ENCODE results near the gene CDC42BPA. TPM values are rescaled to one million over a fixed set of nuclear protein-coding genes. Genes with fewer than 3 reads are reported as not detected.

The CDC42BPA gene
- total and polyA plus RNA-seq, 4 experiments from 2014 or later = 0.49 to 0.72 TPM; not detected in 2

DNA sequence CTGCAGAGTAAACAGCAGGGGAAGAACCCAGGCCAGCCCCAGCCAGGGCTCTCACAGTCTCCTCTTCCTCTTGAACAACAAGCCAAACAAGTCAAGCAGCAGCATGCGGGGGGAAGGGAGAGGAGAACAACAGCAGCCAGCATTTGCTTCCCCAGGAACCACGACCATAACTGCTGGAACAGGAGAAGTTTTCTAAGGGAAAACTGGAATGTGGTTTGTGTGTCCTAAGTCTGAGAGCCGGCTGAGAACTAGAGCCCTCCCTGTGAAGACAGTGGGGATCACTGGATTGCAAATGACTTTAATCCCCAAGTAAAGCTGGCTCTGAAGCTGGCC is 330.0 kb downstream of the CDC42BPA start:
- Histone ChIP-seq H3K4me1 (ENCODE audit: insufficient read depth, low read length) (peaks cover 18% of the 10 kb centered on the region), H3K27me3 (ENCODE audit: insufficient read depth, low read length) (no peaks in the 10 kb centered on the region), H3K27ac (ENCODE audit: low read depth, low read length) (no peak overlapping the region), H3K4me3 (ENCODE audit: low read length in 2 of 2) (no peak overlapping the region), H3K36me3 (ENCODE audit: insufficient read depth, low read length) (peaks cover 8% of the 10 kb centered on the region), H3K9me3 (ENCODE audit: control insufficient read depth in 1 of 2, low read length in 2 of 2) (no peaks in the 10 kb centered on the region)
- ChIA-PET CTCF (ENCODE audit: partially characterized antibody) (no interaction called here), POLR2A (ENCODE audit: partially characterized antibody) (interaction anchor here (1.0 kb wide), 1 partner anchor 49 kb away, joined by 4 read pairs; no protein-coding TSS in a partner anchor)
- peaks cover 11 to 24% (median 18%) of the 10 kb centered on the region in 4 donors for H3K4me1 Mint-ChIP-seq
- H3K4me3 Mint-ChIP-seq = no peak overlapping the region
- intact Hi-C loops (cut with micrococcal nuclease) = no loop called here
- no peaks in the 10 kb centered on the region for H3K27me3 Mint-ChIP-seq
- peak overlapping the region in 4 of 7 donors; percentile 29 to 80 (median 68) for H3K27ac Mint-ChIP-seq
- no peaks in the 10 kb centered on the region for H3K9me3 Mint-ChIP-seq
- DNase-seq = no peak
- H3K36me3 Mint-ChIP-seq = peaks cover 20 to 36% of the 10 kb centered on the region in 2 donors

DNA sequence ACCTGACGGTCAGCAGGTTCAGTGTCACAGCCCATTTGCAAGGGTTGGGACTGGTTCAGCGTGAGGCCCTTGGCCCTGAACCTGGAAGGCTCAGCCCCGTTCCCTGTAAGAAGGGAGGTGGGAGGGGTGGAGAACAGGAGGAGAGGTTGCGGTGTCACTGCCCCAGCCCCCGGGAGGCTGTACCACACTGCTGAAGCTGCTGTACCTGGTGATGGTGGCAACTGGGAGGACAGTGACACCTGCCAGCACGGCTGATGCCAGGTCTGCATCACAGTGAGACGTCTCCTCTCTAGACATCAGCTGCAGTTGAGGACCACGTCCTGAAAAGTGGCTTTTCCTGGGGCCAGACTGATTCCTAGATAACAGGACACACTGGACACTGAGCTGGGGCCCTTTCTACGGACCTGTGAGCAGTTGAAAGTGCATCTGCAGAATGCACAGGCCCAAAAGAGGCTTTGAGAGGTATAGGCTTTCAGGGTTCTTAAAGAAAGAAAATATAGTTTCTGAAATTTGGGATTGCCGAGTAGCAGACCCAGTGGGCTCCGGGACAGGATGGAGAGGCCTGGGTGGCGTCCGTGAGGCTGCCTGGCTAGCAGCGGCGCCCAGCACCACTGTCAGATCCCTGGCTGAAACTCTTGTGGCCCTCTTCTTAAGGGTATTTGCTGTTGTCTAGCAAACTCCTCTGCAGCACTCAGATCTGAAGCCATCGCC is 330.5 kb downstream of the CDC42BPA start:
- ChIA-PET POLR2A (ENCODE audit: partially characterized antibody) (interaction anchor here (1.0 kb wide), 1 partner anchor 49 kb away, joined by 4 read pairs; no protein-coding TSS in a partner anchor), CTCF (ENCODE audit: partially characterized antibody) (no interaction called here)
- Mint-ChIP-seq H3K4me1 (peaks cover 11 to 24% (median 18%) of the 10 kb centered on the region in 4 donors), H3K36me3 (peaks cover 20 to 40% of the 10 kb centered on the region in 2 donors), H3K9me3 (no peaks in the 10 kb centered on the region), H3K4me3 (no peak overlapping the region), H3K27ac (peak overlapping the region in 4 of 7 donors; percentile 29 to 79 (median 70)), H3K27me3 (no peaks in the 10 kb centered on the region)
- Histone ChIP-seq H3K27ac (ENCODE audit: low read depth, low read length) (no peak overlapping the region), H3K36me3 (ENCODE audit: insufficient read depth, low read length) (peaks cover 8% of the 10 kb centered on the region), H3K27me3 (ENCODE audit: insufficient read depth, low read length) (no peaks in the 10 kb centered on the region), H3K9me3 (ENCODE audit: control insufficient read depth in 1 of 2, low read length in 2 of 2) (no peaks in the 10 kb centered on the region), H3K4me3 (ENCODE audit: low read length in 2 of 2) (no peak overlapping the region), H3K4me1 (ENCODE audit: insufficient read depth, low read length) (peaks cover 18% of the 10 kb centered on the region)
- DNase-seq = no peak
- intact Hi-C loops (cut with micrococcal nuclease) = no loop called here

DNA sequence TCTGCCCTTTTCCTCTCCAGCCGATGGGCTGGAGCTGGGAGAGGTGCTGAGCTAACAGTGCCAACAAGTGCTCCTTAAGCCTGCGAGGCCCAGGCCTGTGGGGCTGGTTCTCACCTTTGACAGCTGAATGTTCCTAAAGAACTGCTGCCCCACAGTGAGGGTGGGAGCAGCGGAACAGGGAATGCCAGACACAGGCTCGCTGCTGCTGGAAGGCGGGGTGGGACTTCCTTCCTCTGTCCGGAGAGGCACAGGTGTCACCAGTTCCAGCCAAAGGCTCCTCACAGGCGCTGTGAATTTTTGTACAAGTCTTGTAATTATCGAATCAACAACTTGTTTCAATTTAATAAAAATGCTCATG is 331.1 kb downstream of the CDC42BPA start:
- POLR2A ChIA-PET (ENCODE audit: partially characterized antibody) = no interaction called here
- no peak for DNase-seq
- Mint-ChIP-seq H3K4me3 (no peak overlapping the region), H3K27ac (peak overlapping the region in 2 of 7 donors; percentile 39 to 66), H3K9me3 (no peaks in the 10 kb centered on the region), H3K27me3 (no peaks in the 10 kb centered on the region), H3K36me3 (peaks cover 25 to 45% of the 10 kb centered on the region in 2 donors), H3K4me1 (peaks cover 11 to 24% (median 18%) of the 10 kb centered on the region in 4 donors)
- H3K27me3 ChIP-seq (ENCODE audit: insufficient read depth, low read length) = no peaks in the 10 kb centered on the region
- intact Hi-C loops (cut with micrococcal nuclease) = no loop called here
- H3K4me3 ChIP-seq (ENCODE audit: low read length in 2 of 2) = no peak overlapping the region
- no peak overlapping the region for H3K27ac ChIP-seq (ENCODE audit: low read depth, low read length)
- peaks cover 8% of the 10 kb centered on the region for H3K36me3 ChIP-seq (ENCODE audit: insufficient read depth, low read length)
- CTCF ChIA-PET (ENCODE audit: partially characterized antibody) = no interaction called here
- H3K4me1 ChIP-seq (ENCODE audit: insufficient read depth, low read length) = peaks cover 18% of the 10 kb centered on the region
- H3K9me3 ChIP-seq (ENCODE audit: control insufficient read depth in 1 of 2, low read length in 2 of 2) = no peaks in the 10 kb centered on the region

DNA sequence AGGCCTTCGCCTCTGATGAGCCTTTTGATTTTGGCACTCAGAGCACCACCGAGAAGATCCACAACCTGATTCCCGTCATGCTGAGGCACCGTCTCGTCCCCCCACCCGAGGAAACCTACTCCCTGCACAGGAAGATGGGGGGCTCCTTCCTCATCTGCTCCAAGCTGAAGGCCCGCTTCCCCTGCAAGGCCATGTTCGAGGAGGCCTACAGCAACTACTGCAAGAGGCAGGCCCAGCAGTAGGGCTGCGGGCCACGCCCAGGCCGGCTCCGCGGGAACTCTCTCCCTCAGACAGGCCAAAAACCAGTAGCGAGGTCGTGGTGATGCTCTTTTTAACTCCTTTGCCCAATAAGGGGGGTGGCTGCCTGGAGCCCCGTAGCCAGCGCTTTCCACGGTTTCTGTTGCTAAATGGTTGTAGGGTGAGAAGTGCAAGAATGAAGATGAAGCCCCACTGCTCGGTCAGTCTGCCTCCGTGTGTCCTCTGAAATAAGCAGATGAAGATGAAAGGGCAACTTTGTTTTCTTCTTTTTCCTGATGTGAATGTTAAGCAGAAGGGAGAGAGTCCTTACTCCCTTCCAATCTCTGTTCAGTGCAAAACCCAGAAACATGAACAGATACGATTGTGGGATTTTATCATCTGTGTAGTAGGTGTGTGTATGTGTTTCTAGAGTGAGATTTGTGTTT is 331.7 kb downstream of the CDC42BPA start:
- H3K4me3 ChIP-seq (ENCODE audit: low read length in 2 of 2) = no peak overlapping the region
- ChIA-PET CTCF (ENCODE audit: partially characterized antibody) (no interaction called here), POLR2A (ENCODE audit: partially characterized antibody) (no interaction called here)
- no peaks in the 10 kb centered on the region for H3K27me3 ChIP-seq (ENCODE audit: insufficient read depth, low read length)
- intact Hi-C loops (cut with micrococcal nuclease) = no loop called here
- peaks cover 11 to 24% (median 18%) of the 10 kb centered on the region in 4 donors for H3K4me1 Mint-ChIP-seq
- peaks cover 8% of the 10 kb centered on the region for H3K36me3 ChIP-seq (ENCODE audit: insufficient read depth, low read length)
- DNase-seq = no peak
- H3K27ac Mint-ChIP-seq = peak overlapping the region in 2 of 7 donors; percentile 39 to 66
- no peaks in the 10 kb centered on the region for H3K27me3 Mint-ChIP-seq
- H3K36me3 Mint-ChIP-seq = peaks cover 28 to 49% of the 10 kb centered on the region in 2 donors
- no peak overlapping the region for H3K27ac ChIP-seq (ENCODE audit: low read depth, low read length)
- no peaks in the 10 kb centered on the region for H3K9me3 Mint-ChIP-seq
- H3K4me3 Mint-ChIP-seq = no peak overlapping the region
- H3K4me1 ChIP-seq (ENCODE audit: insufficient read depth, low read length) = peaks cover 18% of the 10 kb centered on the region
- no peaks in the 10 kb centered on the region for H3K9me3 ChIP-seq (ENCODE audit: control insufficient read depth in 1 of 2, low read length in 2 of 2)

DNA sequence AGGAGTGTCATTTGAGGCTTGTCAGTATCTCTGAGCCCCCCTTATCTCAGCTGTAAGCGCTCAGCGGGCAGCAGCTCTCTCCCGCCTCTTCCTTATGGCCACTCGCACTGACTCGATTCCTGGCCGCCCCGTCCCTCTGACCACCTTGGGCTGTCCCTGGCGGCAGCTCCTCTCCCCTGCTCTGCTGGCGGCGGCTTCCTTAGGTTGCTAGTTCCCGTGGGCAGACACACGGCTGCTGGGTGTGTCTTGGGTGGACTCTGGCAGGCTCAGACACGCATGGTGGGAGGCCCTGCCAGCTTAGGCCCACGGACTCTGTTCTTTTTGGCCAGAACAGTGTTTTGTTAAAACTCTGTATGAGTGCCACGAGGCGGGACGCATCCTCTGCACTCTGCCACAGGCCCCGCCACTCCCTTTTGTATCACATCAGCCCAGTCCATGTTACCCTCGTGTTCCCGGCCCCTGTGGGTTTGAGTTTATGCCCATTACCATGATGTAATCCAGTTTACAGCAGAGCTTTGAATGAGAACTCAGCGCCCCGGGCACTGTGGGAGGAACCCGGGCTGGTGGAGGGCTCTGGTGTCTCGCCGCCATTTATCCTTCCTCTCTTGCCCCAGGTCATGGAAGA is 332.3 kb downstream of the CDC42BPA start:
- Mint-ChIP-seq H3K4me1 (peaks cover 11 to 24% (median 18%) of the 10 kb centered on the region in 4 donors), H3K36me3 (peaks cover 28 to 49% of the 10 kb centered on the region in 2 donors), H3K27me3 (no peaks in the 10 kb centered on the region), H3K9me3 (no peaks in the 10 kb centered on the region), H3K27ac (peak overlapping the region in 1 of 7 donors; percentile 44), H3K4me3 (no peak overlapping the region)
- H3K27ac ChIP-seq (ENCODE audit: low read depth, low read length) = no peak overlapping the region
- ChIA-PET CTCF (ENCODE audit: partially characterized antibody) (no interaction called here), POLR2A (ENCODE audit: partially characterized antibody) (no interaction called here)
- no peaks in the 10 kb centered on the region for H3K9me3 ChIP-seq (ENCODE audit: control insufficient read depth in 1 of 2, low read length in 2 of 2)
- peaks cover 8% of the 10 kb centered on the region for H3K36me3 ChIP-seq (ENCODE audit: insufficient read depth, low read length)
- no peaks in the 10 kb centered on the region for H3K27me3 ChIP-seq (ENCODE audit: insufficient read depth, low read length)
- no peak overlapping the region for H3K4me3 ChIP-seq (ENCODE audit: low read length in 2 of 2)
- DNase-seq = no peak
- H3K4me1 ChIP-seq (ENCODE audit: insufficient read depth, low read length) = peaks cover 18% of the 10 kb centered on the region
- intact Hi-C loops (cut with micrococcal nuclease) = no loop called here

DNA sequence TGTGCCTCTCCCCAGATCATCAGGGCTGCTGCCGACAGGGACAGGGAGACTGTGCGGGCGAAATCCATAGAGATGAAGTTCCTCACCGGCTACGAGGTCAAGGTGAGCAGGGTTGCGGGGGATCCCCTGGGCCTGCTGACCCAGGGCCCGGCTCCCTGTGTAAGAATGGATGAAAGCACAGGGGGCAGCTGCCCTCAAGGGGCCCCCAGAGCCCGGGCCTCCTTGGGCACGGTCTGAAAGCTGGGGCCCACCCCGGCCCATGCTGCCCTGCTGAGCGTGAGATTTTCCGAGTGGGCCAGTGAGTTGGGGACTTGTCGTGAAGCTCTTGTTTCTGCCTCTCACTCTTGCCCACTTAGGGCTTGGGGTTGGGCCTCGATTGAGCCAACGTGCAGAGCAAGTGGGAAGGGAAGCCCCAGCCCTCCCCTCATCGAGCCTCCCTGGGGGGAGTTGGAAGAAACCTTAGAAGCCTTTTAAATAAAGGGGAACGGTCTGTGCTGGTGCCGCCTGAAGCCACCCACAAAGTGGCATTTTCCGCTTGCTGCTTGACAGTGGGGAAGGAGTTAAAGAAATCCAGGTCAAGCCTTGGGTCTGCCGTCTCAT is 333.0 kb downstream of the CDC42BPA start:
- Mint-ChIP-seq H3K36me3 (peaks cover 28 to 49% of the 10 kb centered on the region in 2 donors), H3K9me3 (no peaks in the 10 kb centered on the region), H3K4me3 (no peak overlapping the region), H3K4me1 (peaks cover 11 to 19% (median 15%) of the 10 kb centered on the region in 4 donors), H3K27me3 (no peaks in the 10 kb centered on the region), H3K27ac (peak overlapping the region in 1 of 7 donors; percentile 53)
- Histone ChIP-seq H3K36me3 (ENCODE audit: insufficient read depth, low read length) (peaks cover 8% of the 10 kb centered on the region), H3K9me3 (ENCODE audit: control insufficient read depth in 1 of 2, low read length in 2 of 2) (no peaks in the 10 kb centered on the region), H3K27ac (ENCODE audit: low read depth, low read length) (no peak overlapping the region), H3K4me1 (ENCODE audit: insufficient read depth, low read length) (peaks cover 13% of the 10 kb centered on the region), H3K27me3 (ENCODE audit: insufficient read depth, low read length) (no peaks in the 10 kb centered on the region), H3K4me3 (ENCODE audit: low read length in 2 of 2) (no peak overlapping the region)
- CTCF ChIA-PET (ENCODE audit: partially characterized antibody) = no interaction called here
- POLR2A ChIA-PET (ENCODE audit: partially characterized antibody) = no interaction called here
- no peak for DNase-seq
- intact Hi-C loops (cut with micrococcal nuclease) = no loop called here

All from CD4-positive, alpha-beta memory T cell (primary cell).